HG03469 (cell line): Measurements from ENCODE around the gene PHAF1.

Experiments used
- ATAC-seq: cut with Tn5 transposase; IDR thresholded peaks from one replicate; pipeline ENCODE4 v1.9.1; 2021; ENCODE audit warnings: mild to moderate bottlenecking, moderate library complexity, moderate number of reproducible peaks; ENCODE audit not compliant: unreplicated experiment

PHAF1 gene

GRCh38 chr16:67177743-67178699 is 68.3 kb downstream of the PHAF1 start:
- no peak for ATAC-seq

GRCh38 chr16:67179421-67180080 is 69.8 kb downstream of the PHAF1 start:
- ATAC-seq = no peak

GRCh38 chr16:67180166-67180565 is 70.4 kb downstream of the PHAF1 start:
- ATAC-seq = no peak

- no peak for ATAC-seq
Measured at GRCh38 chr16:67181346-67181745, 71.6 kb downstream of the PHAF1 start.

- ATAC-seq = no peak
Measured at GRCh38 chr16:67182288-67182687, 72.5 kb downstream of the PHAF1 start.

GRCh38 chr16:67183284-67183626 is 73.5 kb downstream of the PHAF1 start:
- ATAC-seq = no peak

- peak; percentile 63 for ATAC-seq
Measured at GRCh38 chr16:67183627-67184452, 74.1 kb downstream of the PHAF1 start, which contains the start of gene MATCAP1. Gene MATCAP1 (minus strand): TSS chr16:67183963. CDS start chr16:67180610, 3,353 bp downstream.

- no peak for ATAC-seq
Measured at GRCh38 chr16:67184453-67184994, 74.8 kb downstream of the PHAF1 start.

- ATAC-seq = no peak
Measured at GRCh38 chr16:67184995-67185650, 75.4 kb downstream of the PHAF1 start.

GRCh38 chr16:67185651-67186134 is 76.0 kb downstream of the PHAF1 start:
- no peak for ATAC-seq

GRCh38 chr16:67186550-67186950 is 76.8 kb downstream of the PHAF1 start:
- ATAC-seq = no peak

GRCh38 chr16:67187175-67187890 is 77.6 kb downstream of the PHAF1 start:
- no peak for ATAC-seq

GRCh38 chr16:67188323-67188722 is 78.6 kb downstream of the PHAF1 start:
- ATAC-seq = no peak

GRCh38 chr16:67188798-67189197 is 79.1 kb downstream of the PHAF1 start:
- ATAC-seq = no peak

- no peak for ATAC-seq
Measured at GRCh38 chr16:67190041-67190440, 80.3 kb downstream of the PHAF1 start, which contains the start of gene EXOC3L1. Gene EXOC3L1 (minus strand): TSS chr16:67190136. CDS start chr16:67189676, 460 bp downstream.

GRCh38 chr16:67190448-67191399 is 81.0 kb downstream of the PHAF1 start:
- no peak for ATAC-seq

GRCh38 chr16:67191411-67191994 is 81.8 kb downstream of the PHAF1 start:
- ATAC-seq = no peak
